Heart left ventricle (tissue), 13 donors: ENCODE results near the gene FGA.

Experiments used
- CTCF ChIP-seq, 12 donors: fragments of 200-600 bp; sonication (generic) in 4 of 12; IDR thresholded peaks; one replicate each; pipeline versions ENCODE4 v1.5.0 to v1.8.0; 2018 to 2022; ENCODE audit warnings: antibody characterized with exemption in 12 of 12, mild to moderate bottlenecking in 5 of 12
- POLR2A ChIP-seq, 2 donors: fragments of 450-650 bp; IDR thresholded peaks; one replicate each; pipeline ENCODE4 v1.6.1; 2017; ENCODE audit warnings: antibody characterized with exemption in 2 of 2, mild to moderate bottlenecking in 2 of 2, moderate library complexity in 2 of 2
- donor health status: ischemic (EF 13 %, LVEDD 7.1; RV severe dilation, severe dysfunction).
- donor health status: DM: no; HTN: yes; CAD: no.
- donor health status: DM: no; HTN: no; CAD: no.
- donor health status: ischemic (EF 25% LVEDD 6.9; RV normal size, moderate dysfunction).
- donor health status: ischemic (EF 25% LVEDD 5.7; RV mildly dilated, moderate dysfunction).
- donor health status: ischemic (EF 35%, LVEDD 5.7; RV mildly dilated, moderate dysfunction).
- donor health status: nonischemic (EF 11% LVEDD 7.7; RV severe dilation, severe dysfunction).
- donor health status: DM: yes; HTN: yes; CAD: no.
- donor health status: PGD.
- donor health status: ischemic (EF 29% LVEDD 5.4; RV normal size, mild dysfunction).
- donor health status: nonischemic (EF 23%, LVEDD 6.1; RV moderate dilation, normal function).

DNA sequence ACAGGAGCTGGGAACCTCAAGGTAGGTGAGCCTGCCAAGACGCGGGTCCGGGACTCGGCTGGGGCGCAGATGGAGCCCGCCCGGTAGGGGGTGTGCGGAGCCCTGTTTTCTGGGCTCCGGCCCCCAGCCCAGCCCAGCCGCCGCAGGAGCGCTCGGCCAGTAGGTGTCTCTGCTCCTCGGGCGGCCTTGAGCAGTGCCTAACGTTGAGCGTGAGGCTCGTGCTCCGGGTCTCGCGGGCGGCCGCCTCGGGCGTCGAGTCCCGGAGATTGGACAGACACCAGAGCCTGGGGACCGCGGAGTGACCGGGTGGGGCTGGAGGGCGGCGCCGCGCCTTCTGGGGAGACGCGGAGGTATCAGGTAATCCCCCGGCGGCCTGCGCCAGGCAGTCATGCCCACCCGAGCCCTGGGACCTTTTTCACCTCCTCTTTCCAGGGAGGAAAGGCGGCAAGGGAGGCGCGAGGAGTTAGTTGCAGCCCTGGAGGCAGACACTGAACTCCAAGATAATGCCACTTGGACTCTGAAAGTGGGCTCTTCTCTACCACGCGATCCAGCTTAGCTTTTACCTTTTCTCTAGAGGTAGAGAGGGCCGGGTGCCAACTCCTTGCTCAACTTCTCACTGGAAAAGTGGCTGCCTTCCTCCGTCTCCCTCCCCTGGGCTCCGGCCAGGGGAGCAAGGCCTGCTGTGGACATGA is 36.4 kb upstream of the FGA start:
- TF ChIP-seq CTCF (IDR thresholded peaks at IDR 0.05) (peak in 9 of 12 donors; percentile 7 to 52 (median 31)), POLR2A (IDR thresholded peaks at IDR 0.05) (no peak)
